SK-N-SH treated with all-trans-retinoic acid at 6 μM for 48 hours (cell line): Measurements from ENCODE around the gene DERA.
A peak's percentile ranks its signal among the peaks of the same experiment; 100 is the strongest.

Experiments
- ATAC-seq: fragments of 200-7000 bp; cut with Tn5 transposase; 3 replicates; pipeline ENCODE4 v1.9.1; 2020; ENCODE audit warnings: mild to moderate bottlenecking, moderate library complexity
- ARNTL ChIP-seq: fragments of 450-650 bp; formaldehyde crosslinking; IDR thresholded peaks from 2 replicates; pipeline ENCODE4 v1.5.0; 2020; ENCODE audit warnings: low read depth, mild to moderate bottlenecking, moderate library complexity, borderline replicate concordance
- BACH2 ChIP-seq: fragments of 250-450 bp; sonication (Bioruptor Pico); IDR thresholded peaks from 2 replicates; pipeline ENCODE4 v1.9.0; 2021; ENCODE audit warnings: mild to moderate bottlenecking, borderline replicate concordance
- CREB5 ChIP-seq: fragments of 250-450 bp; sonication (Bioruptor Pico); IDR thresholded peaks from 2 replicates; pipeline ENCODE4 v1.5.1; 2020; ENCODE audit warnings: low read depth, mild to moderate bottlenecking, moderate library complexity
- CSDC2 ChIP-seq: fragments of 250-450 bp; sonication (Bioruptor Pico); IDR thresholded peaks from 2 replicates; pipeline ENCODE4 v1.5.0; 2020; ENCODE audit warnings: mild to moderate bottlenecking, moderate library complexity
- CSRNP3 ChIP-seq: fragments of 250-450 bp; sonication (Bioruptor Pico); IDR thresholded peaks from 2 replicates; pipeline ENCODE4 v1.5.1; 2021; ENCODE audit warnings: mild to moderate bottlenecking, moderate library complexity
- ESRRG ChIP-seq: fragments of 250-450 bp; sonication (Bioruptor Pico); IDR thresholded peaks from 2 replicates; pipeline ENCODE4 v1.6.1; 2021; ENCODE audit warnings: mild to moderate bottlenecking
- GLIS3 ChIP-seq: fragments of 250-450 bp; sonication (Bioruptor Pico); IDR thresholded peaks from 2 replicates; pipeline ENCODE4 v1.5.0; 2020; ENCODE audit warnings: mild to moderate bottlenecking, moderate library complexity
- ISL1 ChIP-seq: fragments of 250-450 bp; sonication (Bioruptor Pico); IDR thresholded peaks from 2 replicates; pipeline ENCODE4 v2.1.2; 2022; ENCODE audit warnings: mild to moderate bottlenecking, moderate library complexity
- OSR1 ChIP-seq: fragments of 250-450 bp; sonication (Bioruptor Pico); IDR thresholded peaks from 2 replicates; pipeline ENCODE4 v1.8.0; 2022; ENCODE audit warnings: moderate library complexity, mild to moderate bottlenecking, inconsistent platforms
- PATZ1 ChIP-seq: fragments of 250-450 bp; sonication (Bioruptor Pico); IDR thresholded peaks from 2 replicates; pipeline ENCODE4 v1.8.0; 2020; ENCODE audit warnings: mild to moderate bottlenecking, moderate library complexity, borderline replicate concordance
- POU6F1 ChIP-seq: fragments of 250-450 bp; sonication (Bioruptor Pico); IDR thresholded peaks from 2 replicates; pipeline ENCODE4 v1.8.0; 2021; ENCODE audit warnings: low read depth, mild to moderate bottlenecking, moderate library complexity, borderline replicate concordance
- PPARA ChIP-seq: fragments of 250-450 bp; sonication (Bioruptor Pico); IDR thresholded peaks from 2 replicates; pipeline ENCODE4 v1.5.0; 2020; ENCODE audit warnings: mild to moderate bottlenecking, borderline replicate concordance
- SNAI2 ChIP-seq: fragments of 250-450 bp; sonication (Bioruptor Pico); IDR thresholded peaks from 2 replicates; pipeline ENCODE4 v1.5.0; 2020; ENCODE audit warnings: mild to moderate bottlenecking, moderate library complexity
- TCF4 ChIP-seq: fragments of 250-450 bp; sonication (Bioruptor Pico); IDR thresholded peaks from 2 replicates; pipeline ENCODE4 v1.8.0; 2021; ENCODE audit warnings: mild to moderate bottlenecking, moderate library complexity, borderline replicate concordance
- TOX ChIP-seq: fragments of 250-450 bp; sonication (Bioruptor Pico); IDR thresholded peaks from 2 replicates; pipeline ENCODE4 v1.8.0; 2021; ENCODE audit warnings: mild to moderate bottlenecking, moderate library complexity, borderline replicate concordance
- TSHZ2 ChIP-seq: fragments of 250-450 bp; sonication (Bioruptor Pico); IDR thresholded peaks from 2 replicates; pipeline ENCODE4 v1.5.0; 2020; ENCODE audit warnings: mild to moderate bottlenecking, moderate library complexity
- ZC3H10 ChIP-seq: fragments of 250-450 bp; sonication (Bioruptor Pico); IDR thresholded peaks from 2 replicates; pipeline ENCODE4 v1.5.1; 2021; ENCODE audit warnings: mild to moderate bottlenecking, moderate library complexity
- ZFP3 ChIP-seq: fragments of 250-450 bp; sonication (Bioruptor Pico); IDR thresholded peaks from 2 replicates; pipeline ENCODE4 v1.5.0; 2020; ENCODE audit warnings: mild to moderate bottlenecking, moderate library complexity
- ZFP30 ChIP-seq: fragments of 450-650 bp; formaldehyde crosslinking; IDR thresholded peaks from 2 replicates; pipeline ENCODE4 v1.5.0; 2022; ENCODE audit warnings: mild to moderate bottlenecking, moderate library complexity
- ZNF8 ChIP-seq: fragments of 450-650 bp; formaldehyde crosslinking; IDR thresholded peaks from 2 replicates; pipeline ENCODE4 v1.5.0; 2020; ENCODE audit warnings: mild to moderate bottlenecking, moderate library complexity

The DERA gene

GRCh38 chr12:15924956-15925355 lies 13.8 kb downstream of the DERA start:
- TF ChIP-seq CSRNP3 (no peak), ZFP3 (no peak)
- no peak for ATAC-seq

GRCh38 chr12:15928346-15928745 lies 17.2 kb downstream of the DERA start:
- ATAC-seq: peak; percentile 84
- TF ChIP-seq OSR1 (CRISPR knock-in tag): no peak
- no peak for TF ChIP-seq TSHZ2
- TF ChIP-seq ZC3H10 (CRISPR knock-in tag): no peak
- no peak for TF ChIP-seq BACH2
- TF ChIP-seq CREB5 (CRISPR knock-in tag): no peak
- no peak for TF ChIP-seq ZFP30
- no peak for TF ChIP-seq POU6F1 (CRISPR knock-in tag)
- no peak for TF ChIP-seq PPARA (CRISPR knock-in tag)
- no peak for TF ChIP-seq TOX (CRISPR knock-in tag)
- TF ChIP-seq ZNF8 (CRISPR knock-in tag): no peak
- no peak for TF ChIP-seq CSRNP3
- TF ChIP-seq ESRRG (CRISPR knock-in tag): no peak
- no peak for TF ChIP-seq ARNTL (CRISPR knock-in tag)
- no peak for TF ChIP-seq GLIS3 (CRISPR knock-in tag)
- no peak for TF ChIP-seq CSDC2 (CRISPR knock-in tag)
- TF ChIP-seq ISL1 (CRISPR knock-in tag): no peak

- no peak for ATAC-seq
- no peak for TF ChIP-seq ZFP30
- TF ChIP-seq SNAI2 (CRISPR knock-in tag): no peak
- no peak for TF ChIP-seq PATZ1 (CRISPR knock-in tag)
- TF ChIP-seq CSDC2 (CRISPR knock-in tag): no peak
- TF ChIP-seq GLIS3 (CRISPR knock-in tag): no peak
- no peak for TF ChIP-seq TCF4 (CRISPR knock-in tag)
- no peak for TF ChIP-seq BACH2
- TF ChIP-seq ISL1 (CRISPR knock-in tag): no peak
These were observed 17.9 kb downstream of the DERA start for GRCh38 chr12:15928870-15929571.
